Panc1 (cell line): ENCODE data around the gene SLC6A19. TPM values are rescaled to one million over a fixed set of nuclear protein-coding genes. Genes with fewer than 3 reads are reported as not detected.

Experiments
- ATAC-seq: fragments of 200-7000 bp; cut with Tn5 transposase; 2 replicates; pipeline ENCODE4 v1.9.1; 2020; ENCODE audit warnings: mild to moderate bottlenecking, moderate library complexity
- BruUV-seq: library from RNA; stranded (reverse); fragments of 400-500 nt; replicated peaks from 2 replicates; lab custom pipeline; 2021; lab: Mats Ljungman, UMichigan
- CTCF ChIA-PET: fragments of 300-600 bp; sonication (Branson Sonifier 250); formaldehyde crosslinking; loops from one replicate; lab custom pipeline; 2022; ENCODE audit warnings: antibody characterized with exemption; lab: Charles Lee
- POLR2A ChIA-PET: fragments of 300-600 bp; sonication (Branson Sonifier 250); formaldehyde crosslinking; loops from one replicate; lab custom pipeline; 2022; ENCODE audit warnings: antibody characterized with exemption; lab: Charles Lee
- DNase-seq: peaks from one replicate; pipeline ENCODE4 v3.0.0-alpha.2; 2010; ENCODE audit warnings: low read depth, low spot score
- H3K27ac ChIP-seq: 2 replicates; pipeline ENCODE4 v1.5.1; 2011; ENCODE audit warnings: mild to moderate bottlenecking, low read length, inconsistent platforms
- H3K27me3 ChIP-seq: fragments of 200-500 bp; sonication (Bioruptor generic); 2 replicates; pipeline ENCODE4 v1.6.0; 2014; ENCODE audit warnings: low read length, inconsistent platforms; ENCODE audit not compliant: control insufficient read depth, insufficient read depth
- H3K36me3 ChIP-seq: fragments of 200-500 bp; sonication (Bioruptor generic); 2 replicates; pipeline ENCODE4 v1.5.1; 2014; ENCODE audit warnings: inconsistent platforms, mild to moderate bottlenecking, low read length, moderate library complexity; ENCODE audit not compliant: control insufficient read depth, insufficient read depth
- H3K4me1 ChIP-seq: 2 replicates; pipeline ENCODE4 v1.5.1; 2011; ENCODE audit warnings: inconsistent platforms, mild to moderate bottlenecking, low read length, moderate library complexity; ENCODE audit not compliant: control insufficient read depth, insufficient read depth
- H3K4me3 ChIP-seq, 2 experiments: 2 replicates each; pipeline ENCODE4 v1.5.1; 2011 to 2012; ENCODE audit warnings: low read depth in 2 of 2, low read length in 2 of 2, mild to moderate bottlenecking in 2 of 2, inconsistent platforms in 1 of 2, moderate library complexity in 1 of 2
- H3K9me3 ChIP-seq: fragments of 200-500 bp; sonication (Bioruptor generic); 2 replicates; pipeline ENCODE4 v1.5.1; 2014; ENCODE audit warnings: low read depth, mild to moderate bottlenecking, inconsistent platforms, low read length, moderate library complexity; ENCODE audit not compliant: control insufficient read depth, insufficient read depth
- POLR2AphosphoS5 ChIP-seq: IDR thresholded peaks from 2 replicates; pipeline ENCODE4 v1.6.1; 2012; ENCODE audit warnings: mild to moderate bottlenecking, low read depth, low read length, moderate library complexity
- REST ChIP-seq, 2 experiments: IDR thresholded peaks; 2 replicates each; pipeline ENCODE4 v1.6.1; 2011 to 2012; ENCODE audit warnings: low read depth in 2 of 2, control low read depth in 1 of 2, low read length in 1 of 2, mild to moderate bottlenecking in 1 of 2, moderate library complexity in 1 of 2; ENCODE audit not compliant: insufficient read depth in 1 of 2
- SIN3A ChIP-seq: IDR thresholded peaks from 2 replicates; pipeline ENCODE4 v1.6.1; 2012; ENCODE audit warnings: low read depth, mild to moderate bottlenecking, low read length, moderate library complexity, borderline replicate concordance; ENCODE audit not compliant: insufficient read depth
- TCF7L2 ChIP-seq: IDR thresholded peaks from 2 replicates; pipeline ENCODE4 v1.6.1; 2011; ENCODE audit warnings: mild to moderate bottlenecking, low read depth, low read length, inconsistent platforms
- in situ Hi-C: cut with HindIII; loops from 2 replicates; pipeline ENCODE4 v1.10.0; 2016; ENCODE audit warnings: low sequenced_read_pairs, low pct_unique_long_range_greater_than_20kb
- intact Hi-C: fragments of 100-400 bp; cut with micrococcal nuclease; formaldehyde crosslinking; loops from one replicate; pipeline ENCODE4 v1.10.0; 2022; ENCODE audit not compliant: unreplicated experiment
- total RNA-seq: library from RNA; stranded (reverse); gene quantifications from one replicate; pipeline ENCODE4 v1.2.1, GENCODE V29; 2021; ENCODE audit not compliant: unreplicated experiment
- TF ChIP-seq, protein P1 (sequence below): fragments of 450-650 bp; IDR thresholded peaks from 2 replicates; pipeline ENCODE4 v1.5.1; 2017; ENCODE audit warnings: mild to moderate bottlenecking

The SLC6A19 gene
- total RNA-seq, 1 experiment from 2014 or later, result 0.23 TPM

GRCh38 chr5:1202026-1202797, 817 bp downstream of the SLC6A19 start:
- in situ Hi-C loops (no loop called here), intact Hi-C loops (no loop called here)
- BruUV-seq, result no TSS peak
- peaks cover 4% of the 10 kb centered on the region for H3K4me1 ChIP-seq
- no peak for ATAC-seq
- ChIA-PET CTCF (no interaction called here), POLR2A (no interaction called here)
- DNase-seq, result no peak
- TF ChIP-seq, protein P1, sequence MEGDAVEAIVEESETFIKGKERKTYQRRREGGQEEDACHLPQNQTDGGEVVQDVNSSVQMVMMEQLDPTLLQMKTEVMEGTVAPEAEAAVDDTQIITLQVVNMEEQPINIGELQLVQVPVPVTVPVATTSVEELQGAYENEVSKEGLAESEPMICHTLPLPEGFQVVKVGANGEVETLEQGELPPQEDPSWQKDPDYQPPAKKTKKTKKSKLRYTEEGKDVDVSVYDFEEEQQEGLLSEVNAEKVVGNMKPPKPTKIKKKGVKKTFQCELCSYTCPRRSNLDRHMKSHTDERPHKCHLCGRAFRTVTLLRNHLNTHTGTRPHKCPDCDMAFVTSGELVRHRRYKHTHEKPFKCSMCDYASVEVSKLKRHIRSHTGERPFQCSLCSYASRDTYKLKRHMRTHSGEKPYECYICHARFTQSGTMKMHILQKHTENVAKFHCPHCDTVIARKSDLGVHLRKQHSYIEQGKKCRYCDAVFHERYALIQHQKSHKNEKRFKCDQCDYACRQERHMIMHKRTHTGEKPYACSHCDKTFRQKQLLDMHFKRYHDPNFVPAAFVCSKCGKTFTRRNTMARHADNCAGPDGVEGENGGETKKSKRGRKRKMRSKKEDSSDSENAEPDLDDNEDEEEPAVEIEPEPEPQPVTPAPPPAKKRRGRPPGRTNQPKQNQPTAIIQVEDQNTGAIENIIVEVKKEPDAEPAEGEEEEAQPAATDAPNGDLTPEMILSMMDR, result no peak
- TF ChIP-seq TCF7L2, result no peak
- no peaks in the 10 kb centered on the region for H3K36me3 ChIP-seq
- no peaks in the 10 kb centered on the region for H3K9me3 ChIP-seq
- no peak overlapping the region for H3K27ac ChIP-seq
- H3K4me3 ChIP-seq, result no peak overlapping the region
- H3K27me3 ChIP-seq, result no peaks in the 10 kb centered on the region

DNA sequence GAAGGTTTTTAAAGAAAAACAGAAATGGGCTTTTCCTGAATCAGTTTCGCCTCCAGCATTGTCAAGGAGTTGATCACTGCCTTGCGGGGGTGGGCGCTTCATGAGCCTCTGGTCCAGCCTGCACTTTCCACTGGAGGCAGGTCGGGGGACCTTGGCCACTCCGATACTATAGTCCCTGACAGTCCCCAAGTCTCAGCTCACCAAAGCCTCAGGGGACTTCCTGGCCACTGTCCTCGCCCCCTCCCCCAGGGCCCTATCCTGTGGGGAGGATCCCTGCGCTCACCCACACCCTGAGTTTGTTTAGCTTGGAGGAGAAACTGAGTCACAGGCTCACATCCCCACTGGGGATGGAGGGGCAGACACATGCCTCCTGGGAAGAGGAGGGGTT, 1.4 kb downstream of the SLC6A19 start:
- CTCF ChIA-PET, result no interaction called here
- POLR2A ChIA-PET, result no interaction called here
- in situ Hi-C loops, result no loop called here
- H3K9me3 ChIP-seq, result no peaks in the 10 kb centered on the region
- peaks cover 4% of the 10 kb centered on the region for H3K4me1 ChIP-seq
- ATAC-seq (no peak), DNase-seq (no peak)
- no TSS peak for BruUV-seq
- no peak overlapping the region for H3K27ac ChIP-seq
- H3K36me3 ChIP-seq, result no peaks in the 10 kb centered on the region
- intact Hi-C loops, result no loop called here
- TF ChIP-seq SIN3A (no peak), REST (IDR thresholded peaks at IDR 0.05; ENCODE audit: insufficient read depth in 1 of 2, low read depth in 2 of 2, low read length in 1 of 2) (no peak), POLR2AphosphoS5 (no peak), TCF7L2 (no peak)
- TF ChIP-seq, protein P1, result no peak
- H3K4me3 ChIP-seq, result no peak overlapping the region
- no peaks in the 10 kb centered on the region for H3K27me3 ChIP-seq
